CD4-positive, alpha-beta T cell treated with Interleukin-15 for 1 hour (primary cell): ENCODE measurements around the gene RIN1.
A peak's percentile ranks its signal among the peaks of the same experiment; 100 is the strongest.
"Not testable (repeated sequence)": the region's sequence is repeated elsewhere in the genome, so short reads cannot be mapped to it uniquely, and the experiment has no call there.

Experiments
- DNase-seq: peaks from one replicate; pipeline ENCODE4 v3.0.0-alpha.2; 2020

The RIN1 gene

GRCh38 chr11:66333220-66333877 lies 2.9 kb downstream of the RIN1 start:
- no peak for DNase-seq

DNA sequence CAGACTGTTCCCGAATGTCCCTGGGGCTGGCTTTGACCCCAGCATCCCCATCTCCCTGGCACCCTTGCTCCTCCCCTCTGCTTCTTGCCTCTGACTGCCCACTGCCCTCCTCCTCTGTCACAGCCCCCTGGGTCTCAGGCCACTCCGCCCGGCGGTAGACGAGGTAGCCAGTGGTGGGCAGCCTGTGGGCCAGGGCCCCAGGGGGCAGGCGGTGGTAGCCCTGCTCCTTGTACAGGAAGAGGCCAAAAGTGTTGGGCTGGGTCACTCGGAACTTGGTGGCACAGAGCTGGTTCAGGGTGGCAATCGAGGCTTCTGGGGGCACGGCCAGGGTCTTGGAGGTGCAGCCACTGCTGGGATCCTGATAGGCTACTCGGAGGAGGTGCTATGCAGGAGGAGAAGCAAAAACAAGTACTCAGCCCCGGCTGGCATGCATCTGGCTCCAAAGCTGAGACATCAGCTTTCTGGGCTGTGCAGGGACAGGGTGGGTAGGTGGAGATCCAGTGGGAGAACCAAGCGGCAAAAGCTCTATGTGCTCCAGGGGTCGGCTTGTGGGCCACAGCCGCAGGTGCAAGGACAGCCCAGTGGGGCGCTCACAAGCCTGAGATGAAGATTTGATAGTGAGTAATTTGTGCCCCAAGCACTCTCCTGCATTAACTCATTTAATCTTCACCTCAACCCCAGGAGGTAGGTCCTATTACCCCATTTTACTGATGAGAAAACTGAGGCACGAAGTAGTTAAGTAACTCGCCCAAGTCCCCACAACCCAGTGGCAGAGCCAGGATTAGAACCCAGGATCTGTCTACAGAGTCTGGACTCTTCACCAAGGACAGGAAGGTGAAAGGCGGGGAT lies 3.6 kb downstream of the RIN1 start:
- DNase-seq: no peak

DNA sequence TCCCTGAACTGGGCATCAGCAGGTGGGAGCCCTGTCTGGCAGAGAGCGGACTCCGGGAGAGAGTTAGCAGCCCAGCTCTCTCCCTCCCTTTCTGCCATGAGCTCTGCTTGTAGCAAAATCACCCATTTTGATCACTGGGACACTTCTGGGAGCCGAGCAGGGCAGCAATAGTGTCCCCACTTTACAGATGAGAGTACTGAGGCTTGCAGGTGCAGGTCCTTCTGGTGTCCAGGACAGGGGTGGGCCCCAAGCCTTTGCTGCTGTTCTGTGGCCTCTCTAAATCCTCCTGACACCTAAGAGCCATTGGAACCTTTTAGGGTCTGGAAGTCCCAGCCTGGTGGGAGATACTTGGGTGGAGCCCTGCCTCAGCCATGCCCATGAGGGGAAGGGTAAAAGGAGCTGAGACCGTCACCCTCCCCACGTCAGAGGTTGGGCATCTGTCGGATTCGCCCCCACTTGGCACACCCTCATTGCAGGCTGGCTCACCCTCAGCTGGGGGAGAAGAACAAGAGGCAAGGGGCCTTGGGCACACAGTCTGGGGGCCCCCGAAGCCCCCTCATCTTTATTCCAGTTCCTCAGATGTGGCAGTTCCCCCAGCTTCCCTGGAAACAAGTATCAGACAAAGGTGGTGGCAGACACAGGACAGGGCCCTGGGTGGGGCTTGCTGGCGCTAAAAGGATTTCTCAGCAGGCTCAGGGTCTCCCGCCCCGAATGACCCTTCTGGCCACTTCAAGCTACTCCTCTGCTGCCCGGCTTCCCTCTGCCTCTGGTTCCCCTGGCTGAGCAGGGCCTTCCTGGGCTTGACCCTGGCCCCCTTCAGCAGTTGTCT lies 4.5 kb downstream of the RIN1 start:
- no peak for DNase-seq

GRCh38 chr11:66330931-66331330 lies 5.3 kb downstream of the RIN1 start:
- no peak for DNase-seq

GRCh38 chr11:66329165-66329673 lies 7.0 kb downstream of the RIN1 start:
- no peak for DNase-seq

GRCh38 chr11:66328302-66329144 lies 7.7 kb downstream of the RIN1 start:
- DNase-seq: peak; percentile 83

DNA sequence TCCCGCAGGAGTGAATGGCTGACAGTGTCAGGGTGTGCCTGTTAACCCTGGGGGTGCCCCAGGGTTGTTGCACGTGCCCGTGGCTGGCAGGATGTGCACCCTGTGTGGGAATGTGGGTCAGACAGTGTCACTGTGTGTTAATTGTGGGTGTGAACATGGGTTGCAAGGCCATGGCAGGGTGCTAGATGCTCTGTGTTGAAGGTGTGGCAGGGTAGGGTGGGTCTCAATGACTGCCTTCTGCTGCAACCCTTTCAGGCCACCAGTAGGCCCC lies 8.3 kb downstream of the RIN1 start:
- DNase-seq: peak; percentile 59

- no peak for DNase-seq
Observed at GRCh38 chr11:66327171-66328030, 8.8 kb downstream of the RIN1 start.

- peak; percentile 57 for DNase-seq
Observed at GRCh38 chr11:66326261-66327111, 9.7 kb downstream of the RIN1 start.

DNA sequence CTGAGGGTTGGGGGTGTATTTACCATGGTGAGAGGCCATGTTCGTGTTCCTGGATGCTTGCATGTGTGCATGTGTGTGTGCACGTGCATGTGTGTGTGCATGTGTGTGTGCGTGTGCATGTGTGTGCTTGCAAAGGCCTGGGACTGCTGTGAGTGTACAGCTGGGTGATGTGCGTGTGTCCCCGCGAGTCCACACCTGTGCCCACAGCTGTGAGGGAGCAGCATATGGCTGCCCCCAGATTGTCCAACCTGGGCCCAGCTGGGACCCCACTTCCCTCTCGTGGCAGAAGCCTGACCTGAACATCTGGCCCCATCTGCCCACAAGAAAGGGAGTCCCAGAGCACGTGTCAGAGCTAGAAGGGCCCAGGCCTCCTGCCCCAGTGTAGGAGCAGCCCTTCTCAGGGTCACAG lies 11.0 kb downstream of the RIN1 start:
- DNase-seq: no peak

DNA sequence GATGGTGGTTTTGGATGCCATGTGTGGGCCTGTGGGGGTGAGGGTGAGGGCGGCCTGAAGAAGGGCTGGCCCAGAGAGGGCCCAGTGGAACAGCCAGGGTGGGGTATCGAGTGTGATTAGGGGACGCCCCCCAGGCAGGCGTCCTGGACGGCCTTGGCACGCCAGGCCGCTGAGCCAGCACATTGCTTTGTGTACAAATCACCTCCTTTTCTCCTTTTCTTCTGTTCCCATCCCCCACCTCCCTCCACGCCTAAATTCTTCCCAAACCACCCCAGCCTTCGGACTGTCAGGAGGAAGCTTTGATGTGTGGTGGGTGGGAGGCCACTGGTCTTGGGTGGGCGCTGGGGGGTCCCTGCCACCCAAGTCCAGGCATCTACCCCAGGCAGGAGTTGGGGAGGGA lies 11.6 kb downstream of the RIN1 start:
- no peak for DNase-seq

- no peak for DNase-seq
Observed at GRCh38 chr11:66323684-66324083, 12.6 kb downstream of the RIN1 start.

GRCh38 chr11:66322732-66323427 lies 13.4 kb downstream of the RIN1 start:
- DNase-seq: no peak

DNA sequence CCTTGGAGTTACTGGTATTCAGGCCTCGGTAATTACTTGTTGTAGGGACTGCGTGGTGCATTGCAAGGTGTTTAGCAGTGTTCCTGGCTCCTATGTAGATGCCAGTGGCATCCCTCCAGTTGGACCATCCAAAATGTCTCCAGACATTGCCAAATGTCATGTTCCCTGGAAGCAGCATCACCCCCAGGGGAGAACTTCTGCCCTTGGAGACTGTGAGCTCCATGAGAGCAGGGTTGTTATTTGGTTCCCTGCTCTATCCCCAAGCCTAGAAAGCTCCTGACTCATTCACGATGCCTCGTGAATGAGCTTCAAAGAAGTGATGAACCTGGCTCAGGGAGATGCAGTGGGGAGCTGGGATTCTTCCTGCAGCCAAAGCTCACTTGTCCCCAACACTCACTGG lies 14.6 kb downstream of the RIN1 start:
- no peak for DNase-seq

DNA sequence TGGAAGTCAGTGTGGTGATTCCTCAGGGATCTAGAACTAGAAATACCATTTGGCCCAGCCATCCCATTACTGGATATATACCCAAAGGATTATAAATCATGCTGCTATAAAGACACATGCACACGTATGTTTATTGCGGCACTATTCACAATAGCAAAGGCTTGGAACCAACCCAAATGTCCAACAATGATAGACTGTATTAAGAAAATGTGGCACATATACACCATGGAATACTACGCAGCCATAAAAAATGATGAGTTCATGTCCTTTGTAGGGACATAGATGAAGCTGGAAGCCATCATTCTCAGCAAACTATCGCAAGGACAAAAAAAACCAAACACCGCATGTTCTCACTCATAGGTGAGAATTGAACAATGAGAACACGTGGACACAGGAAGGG lies 15.5 kb downstream of the RIN1 start:
- DNase-seq: not testable (repeated sequence)

DNA sequence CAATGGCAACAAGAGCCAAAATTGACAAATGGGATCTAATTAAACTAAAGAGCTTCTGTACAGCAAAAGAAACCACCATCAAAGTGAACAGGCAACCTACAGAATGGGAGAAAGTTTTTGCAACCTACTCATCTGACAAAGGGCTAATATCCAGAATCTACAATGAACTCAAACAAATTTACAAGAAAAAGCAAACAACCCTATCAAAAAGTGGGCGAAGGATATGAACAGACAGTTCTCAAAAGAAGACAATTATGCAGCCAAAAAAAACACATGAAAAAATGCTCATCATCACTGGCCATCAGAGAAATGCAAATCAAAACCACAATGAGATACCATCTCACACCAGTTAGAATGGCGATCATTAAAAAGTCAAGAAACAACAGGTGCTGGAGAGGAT lies 15.9 kb downstream of the RIN1 start:
- DNase-seq: not testable (repeated sequence)

GRCh38 chr11:66318600-66318970 lies 17.6 kb downstream of the RIN1 start:
- DNase-seq: no peak

DNA sequence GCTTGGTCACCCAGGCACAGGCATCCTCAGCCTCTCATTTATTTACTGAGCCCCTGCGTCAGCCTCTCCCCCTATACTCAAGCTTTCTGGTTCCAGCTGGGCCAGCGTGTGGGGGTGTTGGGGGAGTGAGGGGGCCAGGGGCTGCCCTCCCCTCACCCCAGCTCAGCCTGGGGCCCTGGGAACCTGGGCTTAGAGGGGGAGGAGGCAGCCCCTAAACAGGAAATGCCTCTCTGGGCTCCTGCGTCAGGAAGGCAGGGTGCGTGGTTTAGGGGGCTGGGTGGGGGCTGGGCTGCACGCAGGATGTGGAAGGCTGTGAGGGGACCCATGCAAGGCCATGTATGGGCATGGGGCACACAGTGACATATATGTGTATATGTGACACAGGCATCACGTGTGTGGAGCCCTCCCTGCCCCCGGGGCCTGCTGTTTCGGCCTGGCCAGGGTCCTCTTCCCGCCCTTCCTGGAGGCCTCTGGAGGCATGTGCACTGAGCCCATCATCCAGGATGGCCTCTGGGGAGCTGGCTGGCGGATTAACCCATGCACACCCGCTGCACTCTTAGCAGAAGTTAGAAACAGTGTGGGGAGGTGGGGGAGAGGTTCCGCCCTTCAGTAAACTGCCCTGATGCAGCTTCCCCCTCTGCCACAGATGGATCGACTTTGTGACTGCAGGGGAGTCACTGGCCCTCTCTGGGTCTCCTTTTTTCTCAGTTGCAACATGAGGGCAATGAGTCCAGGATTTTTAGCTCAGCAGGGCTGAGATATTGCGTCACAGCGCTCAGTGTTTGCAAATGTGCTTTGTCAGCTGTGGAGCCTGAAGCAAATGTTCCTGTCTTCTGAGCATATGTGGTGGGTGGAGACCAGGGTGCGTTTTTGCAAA lies 18.3 kb downstream of the RIN1 start:
- DNase-seq: peak; percentile 89

DNA sequence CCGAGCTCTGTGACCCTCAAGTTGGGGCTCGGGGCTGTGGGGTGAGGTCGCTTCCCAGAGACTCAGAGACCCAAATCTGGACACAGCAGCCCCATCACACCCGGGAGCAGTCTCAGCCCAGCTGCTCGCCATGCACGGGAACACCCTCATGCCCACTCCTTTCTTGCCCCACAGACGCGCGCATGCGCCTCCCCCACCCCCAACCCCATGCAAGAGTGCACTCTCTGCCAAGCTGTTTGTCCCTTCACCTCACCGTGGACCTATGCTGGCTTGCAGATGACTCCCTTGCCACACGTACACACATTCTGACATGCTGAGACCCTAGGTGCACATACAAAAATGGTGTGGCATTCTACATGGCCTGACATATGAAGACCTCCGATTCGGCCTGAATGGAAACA lies 18.9 kb downstream of the RIN1 start:
- DNase-seq: peak; percentile 66
